Spleen (tissue), 7 donors: ENCODE data around the gene RRH.

Source experiments
- CTCF ChIP-seq, 11 experiments: fragments of 200-600 bp in 7 of 11; fragments of 450-650 bp in 4 of 11; sonication (generic) in 4 of 11; IDR thresholded peaks in 8 of 11; conservative IDR thresholded peaks in 3 of 11; 1 replicate in 7 of 11; 2 replicates in 4 of 11; pipeline versions ENCODE4 v1.4.0 to v1.8.0; 2016 to 2021; ENCODE audit warnings: antibody characterized with exemption in 11 of 11, inconsistent platforms in 4 of 11, mild to moderate bottlenecking in 1 of 11
- POLR2A ChIP-seq, 3 donors: fragments of 450-650 bp; IDR thresholded peaks; one replicate each; pipeline ENCODE4 v1.5.1; 2017; ENCODE audit warnings: antibody characterized with exemption in 3 of 3, mild to moderate bottlenecking in 1 of 3
- POLR2AphosphoS5 ChIP-seq, 3 donors: sonication (generic); formaldehyde crosslinking; IDR thresholded peaks; one replicate each; pipeline ENCODE4 v1.5.1; 2017; ENCODE audit warnings: antibody characterized with exemption in 3 of 3
- donor health status: DM: no; HTN: no; CAD: no; lungs with moderate emphysema.
- donor health status: DM: no; HTN: no; CAD: no.
- donor health status: DM: no; HTN: no; CAD: no.

GRCh38 chr4:109870061-109870460 is 42.3 kb downstream of the RRH start:
- TF ChIP-seq CTCF (IDR thresholded peaks at IDR 0.05 in 8 of 11, conservative IDR thresholded peaks at IDR 0.05 in 3 of 11) = no peak
- TF ChIP-seq POLR2A (IDR thresholded peaks at IDR 0.05) = no peak
- no peak for TF ChIP-seq POLR2AphosphoS5 (IDR thresholded peaks at IDR 0.05)
